Measurements from ENCODE around the gene UBE2U.
"Not testable (repeated sequence)": the region's sequence is repeated elsewhere in the genome, so short reads cannot be mapped to it uniquely, and the experiment has no call there.

The UBE2U gene

DNA sequence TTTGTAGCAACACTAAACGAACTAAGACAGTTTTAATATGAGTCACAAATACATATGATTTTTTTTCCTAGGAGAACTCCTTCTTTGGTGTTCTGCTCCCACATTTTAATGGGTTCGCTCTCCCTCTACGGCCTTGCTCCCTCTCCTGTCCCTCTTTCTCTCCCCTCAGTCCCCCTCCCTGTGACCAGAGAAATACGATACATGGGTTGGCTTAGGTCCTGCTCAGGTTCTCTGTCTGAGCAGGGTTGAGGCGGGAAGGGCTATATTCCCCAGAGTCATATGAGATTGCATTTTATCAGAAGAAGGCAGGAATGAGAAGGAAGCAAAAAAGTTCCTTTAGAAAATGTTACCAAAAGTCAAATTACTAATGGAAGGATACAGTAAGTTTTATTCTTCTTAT, 44.6 kb downstream of the UBE2U start:
- CTCF ChIA-PET = interaction anchor here (0.8 to 2.3 kb wide), 5 partner anchors 13 to 574 kb away, joined by 3 to 12 read pairs (median 5); no protein-coding TSS in a partner anchor
- DNase-seq (ENCODE audit: extremely low spot score) = no peak
- TF ChIP-seq, protein P1, sequence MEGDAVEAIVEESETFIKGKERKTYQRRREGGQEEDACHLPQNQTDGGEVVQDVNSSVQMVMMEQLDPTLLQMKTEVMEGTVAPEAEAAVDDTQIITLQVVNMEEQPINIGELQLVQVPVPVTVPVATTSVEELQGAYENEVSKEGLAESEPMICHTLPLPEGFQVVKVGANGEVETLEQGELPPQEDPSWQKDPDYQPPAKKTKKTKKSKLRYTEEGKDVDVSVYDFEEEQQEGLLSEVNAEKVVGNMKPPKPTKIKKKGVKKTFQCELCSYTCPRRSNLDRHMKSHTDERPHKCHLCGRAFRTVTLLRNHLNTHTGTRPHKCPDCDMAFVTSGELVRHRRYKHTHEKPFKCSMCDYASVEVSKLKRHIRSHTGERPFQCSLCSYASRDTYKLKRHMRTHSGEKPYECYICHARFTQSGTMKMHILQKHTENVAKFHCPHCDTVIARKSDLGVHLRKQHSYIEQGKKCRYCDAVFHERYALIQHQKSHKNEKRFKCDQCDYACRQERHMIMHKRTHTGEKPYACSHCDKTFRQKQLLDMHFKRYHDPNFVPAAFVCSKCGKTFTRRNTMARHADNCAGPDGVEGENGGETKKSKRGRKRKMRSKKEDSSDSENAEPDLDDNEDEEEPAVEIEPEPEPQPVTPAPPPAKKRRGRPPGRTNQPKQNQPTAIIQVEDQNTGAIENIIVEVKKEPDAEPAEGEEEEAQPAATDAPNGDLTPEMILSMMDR (IDR thresholded peaks at IDR 0.05; ENCODE audit: control extremely low read depth, extremely low read depth, low read depth, missing control alignments) = no peak
- POLR2A ChIA-PET = no interaction called here

DNA sequence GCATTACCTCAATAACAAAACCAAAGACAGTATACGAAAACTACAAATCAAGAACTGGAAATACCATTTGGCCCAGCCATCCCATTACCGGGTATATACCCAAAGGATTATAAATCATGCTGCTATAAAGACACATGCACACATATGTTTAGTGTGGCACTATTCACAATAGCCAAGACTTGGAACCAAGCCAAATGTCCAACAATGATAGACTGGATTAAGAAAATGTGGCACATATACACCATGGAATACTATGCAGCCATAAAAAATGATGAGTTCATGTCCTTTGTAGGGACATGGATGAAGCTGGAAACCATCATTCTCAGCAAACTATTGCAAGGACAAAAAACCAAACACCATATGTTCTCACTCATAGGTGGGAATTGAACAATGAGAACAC, 47.0 kb downstream of the UBE2U start:
- POLR2A ChIA-PET; DNase-seq (ENCODE audit: extremely low spot score); CTCF ChIA-PET: not testable (repeated sequence)

DNA sequence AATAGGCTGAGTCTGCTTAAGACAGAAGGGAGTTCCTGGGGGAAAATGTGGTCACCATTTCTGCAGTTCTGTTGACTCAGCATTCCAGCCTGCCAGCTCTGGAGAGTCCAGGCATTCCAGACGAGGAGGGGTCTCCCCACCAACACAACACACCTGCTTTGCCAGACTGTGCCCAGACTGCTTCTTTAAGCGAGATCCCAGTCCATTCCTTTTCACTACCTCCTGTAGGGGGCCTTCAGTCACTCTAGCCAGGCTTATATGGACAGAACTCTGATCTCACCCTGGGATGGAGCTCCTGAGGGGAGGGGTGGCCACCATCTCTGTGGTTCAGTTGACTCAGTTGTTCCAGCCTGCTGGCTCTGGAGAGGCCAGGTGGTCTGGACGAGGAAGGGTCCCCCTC, 48.5 kb downstream of the UBE2U start:
- ChIA-PET POLR2A (no interaction called here), CTCF (no interaction called here)
- no peak for DNase-seq (ENCODE audit: extremely low spot score)
- TF ChIP-seq, protein P1 (IDR thresholded peaks at IDR 0.05; ENCODE audit: control extremely low read depth, extremely low read depth, low read depth, missing control alignments) = no peak

DNA sequence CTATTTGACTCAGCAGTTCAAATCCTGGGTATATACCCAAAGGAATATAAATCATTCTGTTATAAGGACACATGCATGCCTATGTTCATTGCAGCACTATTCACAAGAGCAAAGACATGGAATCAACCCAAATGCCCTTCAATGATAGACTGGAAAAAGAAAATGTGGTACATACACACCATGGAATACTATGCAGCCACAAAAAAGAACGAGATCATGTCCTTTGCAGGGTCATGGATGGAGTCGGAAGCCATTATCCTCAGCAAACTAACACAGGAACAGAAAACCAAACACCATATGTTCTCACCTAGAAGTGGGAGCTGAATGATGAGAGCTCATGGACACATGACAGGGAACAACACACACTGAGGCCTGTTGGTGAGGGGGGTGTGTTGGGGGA, 53.8 kb downstream of the UBE2U start:
- POLR2A ChIA-PET; DNase-seq (ENCODE audit: extremely low spot score): not testable (repeated sequence)
- CTCF ChIA-PET = interaction anchor here (1.0 to 2.1 kb wide), 3 partner anchors 8 to 11 kb away, joined by 3 to 8 read pairs (median 4); no protein-coding TSS in a partner anchor

DNA sequence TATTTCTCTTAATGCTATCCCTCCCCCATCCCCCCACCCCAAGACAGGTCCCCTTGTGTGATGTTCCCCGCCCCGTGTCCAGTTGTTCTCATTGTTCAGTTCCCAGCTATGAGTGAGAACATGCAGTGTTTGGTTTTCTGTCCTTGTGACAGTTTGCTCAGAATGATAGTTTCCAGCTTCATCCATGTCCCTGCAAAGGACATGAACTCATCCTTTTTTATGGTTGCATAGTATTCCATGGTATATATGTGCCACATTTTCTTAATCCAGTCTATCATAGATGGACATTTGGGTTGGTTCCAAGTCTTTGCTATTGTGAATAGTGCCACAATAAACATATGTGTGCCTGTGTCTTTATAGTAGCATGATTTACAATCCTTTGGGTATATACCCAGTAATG, 55.0 kb downstream of the UBE2U start:
- CTCF ChIA-PET = interaction anchor here (1.3 kb wide), 1 partner anchor 12 kb away, joined by 4 read pairs; no protein-coding TSS in a partner anchor

DNA sequence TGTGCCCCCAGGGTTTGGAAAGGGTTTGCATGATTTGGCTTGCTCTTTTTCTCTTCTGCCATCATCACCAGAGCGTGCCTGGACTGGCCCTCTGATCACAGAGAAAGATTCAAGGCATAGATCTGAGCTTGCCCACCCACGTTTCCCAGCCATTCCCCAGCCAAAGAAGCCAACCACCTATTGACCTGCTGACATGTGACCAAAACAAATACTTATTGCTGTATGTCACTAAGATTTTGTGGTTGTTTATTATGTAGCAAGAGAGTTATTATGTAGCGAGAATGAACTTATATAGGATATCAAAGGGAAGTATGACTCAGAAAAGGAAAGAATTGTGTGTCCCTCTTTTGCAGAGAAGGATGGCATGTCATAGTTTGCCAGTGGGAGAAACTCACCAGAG, 59.9 kb downstream of the UBE2U start:
- ChIA-PET CTCF (interaction anchor here (1.2 kb wide), 1 partner anchor 18 kb away, joined by 4 read pairs; no protein-coding TSS in a partner anchor), POLR2A (no interaction called here)
- no peak for DNase-seq (ENCODE audit: extremely low spot score)
- TF ChIP-seq, protein P1 (IDR thresholded peaks at IDR 0.05; ENCODE audit: control extremely low read depth, extremely low read depth, low read depth, missing control alignments) = no peak

More for the DNA sequence above, 55.0 kb downstream of the UBE2U start:
- DNase-seq (ENCODE audit: extremely low spot score); POLR2A ChIA-PET: not testable (repeated sequence)

DNA sequence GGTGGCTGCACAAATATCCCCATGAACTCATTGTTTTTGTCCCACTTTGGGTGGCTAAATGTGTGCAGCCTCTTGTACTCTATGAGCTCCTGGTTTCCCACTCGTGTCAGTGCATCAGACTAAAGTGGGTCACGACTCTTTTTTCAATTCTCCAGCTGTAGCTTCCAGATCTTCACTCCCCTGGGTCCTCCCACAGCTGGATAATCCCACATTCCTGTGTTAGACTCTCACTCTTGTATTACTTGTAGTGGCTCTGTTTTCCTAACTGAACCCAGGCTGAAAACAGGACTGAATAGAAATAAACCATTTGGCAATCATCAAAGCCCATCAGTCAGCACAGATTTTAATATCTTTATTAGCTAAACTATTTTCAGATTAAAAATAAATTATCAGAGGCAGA, 60.4 kb downstream of the UBE2U start:
- CTCF ChIA-PET = interaction anchor here (1.2 kb wide), 1 partner anchor 19 kb away, joined by 4 read pairs; no protein-coding TSS in a partner anchor
- TF ChIP-seq, protein P1 (IDR thresholded peaks at IDR 0.05; ENCODE audit: control extremely low read depth, extremely low read depth, low read depth, missing control alignments) = no peak
- DNase-seq (ENCODE audit: extremely low spot score) = no peak
- POLR2A ChIA-PET = no interaction called here

DNA sequence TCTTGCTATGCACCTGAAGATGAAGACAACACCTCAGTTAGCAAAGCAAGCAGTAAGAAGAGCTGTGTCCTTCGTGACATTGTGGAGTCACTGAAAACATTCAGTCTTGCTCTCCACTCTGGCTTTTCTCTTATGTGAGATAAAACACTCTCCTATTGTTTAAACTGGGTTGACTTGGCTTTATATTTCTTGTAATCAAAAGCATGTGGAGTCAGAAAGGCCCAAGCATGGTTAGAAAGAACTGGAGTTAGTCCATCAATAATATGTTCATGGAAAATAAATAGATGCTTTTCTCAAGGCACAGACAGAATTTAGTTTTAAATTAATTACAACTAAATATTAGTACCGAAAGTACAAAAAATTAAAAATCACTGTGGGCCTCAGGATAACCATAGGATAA, 61.7 kb downstream of the UBE2U start:
- POLR2A ChIA-PET = no interaction called here
- TF ChIP-seq, protein P1 (IDR thresholded peaks at IDR 0.05; ENCODE audit: control extremely low read depth, extremely low read depth, low read depth, missing control alignments) = no peak

More for the DNA sequence above, 61.7 kb downstream of the UBE2U start:
- CTCF ChIA-PET = interaction anchor here (1.1 kb wide), 1 partner anchor 561 kb away, joined by 3 read pairs; no protein-coding TSS in a partner anchor
- no peak for DNase-seq (ENCODE audit: extremely low spot score)

Data from GM10248 (cell line).